Measurements from ENCODE around the gene RAP1GAP.
"Not testable (repeated sequence)": the region's sequence is repeated elsewhere in the genome, so short reads cannot be mapped to it uniquely, and the experiment has no call there.

The RAP1GAP gene

GRCh38 chr1:21567241-21568005 lies 101.7 kb downstream of the RAP1GAP start:
- DNase-seq = no peak

DNA sequence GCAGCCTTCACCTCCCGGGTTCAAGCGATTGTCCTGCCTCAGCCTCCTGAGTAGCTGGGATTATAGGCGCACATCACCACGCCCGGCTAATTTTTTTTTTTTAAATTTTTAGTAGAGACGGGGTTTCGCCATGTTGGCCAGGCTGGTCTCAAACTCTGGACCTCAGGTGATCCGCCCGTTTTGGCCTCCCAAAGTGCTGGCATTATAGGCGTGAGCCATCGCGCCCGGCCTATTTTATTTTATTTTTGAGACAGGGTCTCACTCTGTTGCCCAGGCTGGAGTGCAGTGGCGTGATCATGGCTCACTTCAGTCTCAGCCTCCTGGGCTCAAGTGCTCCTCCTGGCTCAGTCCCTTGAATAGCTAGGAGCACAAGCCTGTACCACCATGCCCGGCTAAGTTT lies 102.8 kb downstream of the RAP1GAP start:
- not testable (repeated sequence) for DNase-seq

DNA sequence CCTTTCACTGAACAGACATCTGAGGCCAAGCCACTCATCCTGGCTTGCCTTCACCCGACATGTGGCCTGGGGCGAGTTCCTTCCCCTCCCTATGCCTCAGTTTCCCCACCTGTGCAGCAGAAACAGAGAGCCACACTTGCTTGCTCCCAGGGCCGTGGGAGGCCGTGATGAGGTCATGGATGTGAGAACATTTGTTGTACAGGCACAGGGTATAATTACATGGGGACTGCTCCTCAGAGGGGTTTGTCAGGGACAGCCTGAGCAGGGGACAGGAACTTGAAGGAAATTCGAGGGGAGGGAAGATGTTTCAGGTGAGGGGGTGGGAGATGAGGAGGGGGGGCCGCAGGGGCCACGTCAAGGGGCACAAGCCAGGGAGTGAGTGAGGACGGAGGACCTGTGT lies 103.9 kb downstream of the RAP1GAP start:
- DNase-seq = no peak

- no peak for DNase-seq
These were observed 104.5 kb downstream of the RAP1GAP start for GRCh38 chr1:21564521-21565095.

DNA sequence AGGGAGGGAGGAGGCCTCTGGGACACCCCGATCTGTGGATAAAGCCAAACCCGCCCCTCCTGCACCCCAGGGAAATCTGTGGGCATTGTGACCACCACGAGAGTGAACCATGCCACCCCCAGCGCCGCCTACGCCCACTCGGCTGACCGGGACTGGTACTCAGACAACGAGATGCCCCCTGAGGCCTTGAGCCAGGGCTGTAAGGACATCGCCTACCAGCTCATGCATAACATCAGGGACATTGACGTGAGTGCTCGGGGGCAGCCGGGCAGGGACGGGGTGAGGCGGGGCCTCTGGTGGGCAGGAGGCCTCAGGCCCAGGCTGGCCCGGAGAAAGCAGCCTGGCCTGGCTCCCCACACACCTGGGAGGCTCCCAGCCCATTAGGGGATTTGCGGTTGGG lies 105.2 kb downstream of the RAP1GAP start:
- DNase-seq = no peak

DNA sequence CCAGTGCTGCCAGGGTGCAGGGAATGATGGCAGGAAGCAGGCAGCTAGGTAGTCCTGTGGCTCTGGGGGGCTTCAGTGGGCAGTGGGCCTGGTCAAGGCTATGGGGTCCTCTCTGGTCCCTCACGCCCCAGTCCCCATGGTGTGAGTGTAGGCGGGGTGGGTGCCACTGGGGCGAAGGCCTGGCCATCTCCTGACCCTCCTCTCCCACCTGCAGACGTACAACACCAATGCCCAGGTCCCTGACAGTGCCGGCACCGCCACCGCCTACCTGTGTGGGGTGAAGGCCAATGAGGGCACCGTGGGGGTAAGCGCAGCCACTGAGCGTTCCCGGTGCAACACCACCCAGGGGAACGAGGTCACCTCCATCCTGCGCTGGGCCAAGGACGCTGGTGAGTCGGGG lies 106.3 kb downstream of the RAP1GAP start:
- no peak for DNase-seq

DNA sequence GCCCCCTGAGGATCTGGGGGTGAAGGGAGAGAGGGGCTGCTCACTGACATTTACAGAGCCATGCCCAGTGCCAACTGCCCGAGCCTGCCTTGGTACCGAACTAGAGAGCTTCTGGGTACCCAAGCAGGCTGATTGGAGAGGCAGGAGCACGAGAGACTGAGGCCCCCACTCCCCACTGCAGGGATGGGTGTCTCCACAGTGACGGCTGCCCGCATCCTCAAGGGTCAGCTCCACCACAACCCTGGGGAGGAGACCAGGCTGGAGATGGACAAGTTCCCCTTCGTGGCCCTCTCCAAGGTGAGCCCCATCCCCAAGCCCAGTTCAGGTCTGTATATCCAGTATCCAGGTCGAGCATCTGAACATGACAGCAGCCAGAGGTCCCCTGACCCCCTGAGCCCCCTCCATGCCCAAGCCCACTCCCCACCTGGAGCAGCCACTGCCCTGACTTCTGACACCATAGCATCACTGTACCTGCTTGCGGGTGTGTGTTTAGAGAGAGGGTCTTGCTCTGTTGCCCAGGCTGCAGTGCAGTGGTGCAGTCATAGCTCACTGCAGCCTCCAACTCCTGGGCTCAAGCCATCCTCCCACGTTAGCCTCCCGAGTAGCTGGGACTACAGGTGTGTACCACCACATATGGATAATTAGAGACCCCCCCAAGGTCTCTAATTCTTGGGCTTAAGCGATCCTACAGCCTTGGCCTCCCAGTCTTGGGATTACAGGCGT lies 108.1 kb downstream of the RAP1GAP start:
- DNase-seq = no peak

GRCh38 chr1:21559788-21560567 lies 109.2 kb downstream of the RAP1GAP start:
- DNase-seq = no peak

DNA sequence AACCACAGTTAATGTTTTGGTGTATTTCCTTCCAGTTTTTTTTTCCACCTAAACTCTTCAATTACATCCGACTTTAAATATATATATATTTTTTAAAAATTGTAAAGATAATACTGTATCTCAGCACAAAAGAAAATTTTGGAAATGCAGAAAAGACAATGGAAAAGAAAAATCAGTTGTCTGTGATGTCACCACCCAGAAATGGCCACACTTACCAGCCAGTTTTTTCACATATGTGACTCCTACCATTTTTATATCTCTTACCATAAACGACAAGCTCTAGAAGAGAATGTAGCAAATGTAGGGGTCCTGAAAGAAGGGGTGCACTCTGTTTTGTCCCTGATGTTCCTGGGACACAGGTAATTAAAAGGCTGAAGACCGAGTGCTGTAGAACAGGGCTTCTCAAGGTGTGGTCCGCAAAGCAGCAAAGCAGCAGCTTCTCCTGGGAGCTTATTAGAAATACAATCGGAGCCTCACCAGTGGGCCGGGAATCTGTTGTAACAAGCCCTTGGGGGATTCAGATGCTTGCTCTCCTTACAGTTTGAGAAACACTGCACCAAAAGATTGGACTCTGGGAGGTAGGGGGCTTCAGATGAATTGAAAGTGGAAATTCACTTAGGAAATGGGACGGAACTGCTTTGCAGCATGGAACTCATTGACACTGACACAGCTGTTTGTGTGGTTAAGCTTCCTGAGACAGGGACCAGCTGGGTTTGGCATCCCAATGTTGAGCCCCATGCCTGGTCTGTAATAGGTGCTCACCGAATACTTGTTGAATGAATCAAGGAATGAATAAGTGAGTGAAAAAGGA lies 115.8 kb downstream of the RAP1GAP start:
- DNase-seq = no peak

GRCh38 chr1:21552715-21553114 lies 116.4 kb downstream of the RAP1GAP start:
- no peak for DNase-seq

GRCh38 chr1:21550866-21551475 lies 118.2 kb downstream of the RAP1GAP start:
- DNase-seq = no peak

DNA sequence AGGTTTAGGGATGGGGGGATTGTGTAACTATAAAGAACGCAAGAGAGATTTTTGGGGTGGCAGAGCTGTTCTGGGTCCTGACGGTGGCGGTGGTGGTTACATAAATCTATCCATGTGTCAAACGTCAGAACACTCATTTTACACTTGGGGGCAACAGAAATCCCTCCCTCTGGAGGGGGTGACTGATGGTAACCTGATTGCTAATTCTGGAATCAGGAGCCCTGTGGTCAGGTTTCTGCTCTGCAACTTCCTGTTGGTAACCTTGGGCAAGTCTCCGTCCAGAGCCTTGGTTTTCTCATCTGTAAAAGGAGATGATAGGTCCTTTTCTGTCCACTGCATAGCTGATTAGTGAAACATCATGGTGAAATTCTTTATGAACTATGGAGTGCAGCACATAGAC lies 119.1 kb downstream of the RAP1GAP start:
- no peak for DNase-seq

- DNase-seq = no peak
These were observed 121.3 kb downstream of the RAP1GAP start for GRCh38 chr1:21547876-21548275.
